Central memory CD4-positive, alpha-beta T cell (primary cell): ENCODE results near the gene CTTNBP2NL.
"Not testable (repeated sequence)": the region's sequence is repeated elsewhere in the genome, so short reads cannot be mapped to it uniquely, and the experiment has no call there.

ENCODE experiments used
- DNase-seq: peaks from one replicate; pipeline ENCODE4 v3.0.0; 2022

Gene CTTNBP2NL

GRCh38 chr1:112466078-112466660, 70.2 kb downstream of the CTTNBP2NL start:
- DNase-seq: peak; percentile 74

GRCh38 chr1:112470324-112470723, 74.3 kb downstream of the CTTNBP2NL start:
- not testable (repeated sequence) for DNase-seq

- DNase-seq: no peak
These were observed 75.0 kb downstream of the CTTNBP2NL start for GRCh38 chr1:112470966-112471365.

GRCh38 chr1:112472142-112472541, 76.1 kb downstream of the CTTNBP2NL start:
- no peak for DNase-seq

DNA sequence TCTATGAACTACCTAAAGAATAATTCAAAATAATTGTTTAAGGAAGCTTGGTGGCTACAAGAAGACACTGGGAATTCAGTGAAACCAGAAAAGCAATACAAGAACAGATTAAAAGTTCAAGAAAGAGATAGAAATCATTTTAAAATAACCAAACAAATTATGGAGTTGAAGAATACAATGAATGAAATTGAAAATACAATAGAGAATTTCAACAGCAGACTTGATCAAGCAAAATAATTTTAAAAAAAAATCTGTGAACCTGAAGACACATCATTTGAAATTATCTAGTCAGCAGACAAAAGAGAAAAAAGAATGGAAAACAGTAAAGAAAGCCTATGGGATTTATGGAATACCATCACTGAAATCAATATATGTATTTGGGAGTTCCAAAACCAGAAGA, 81.5 kb downstream of the CTTNBP2NL start:
- no peak for DNase-seq

DNA sequence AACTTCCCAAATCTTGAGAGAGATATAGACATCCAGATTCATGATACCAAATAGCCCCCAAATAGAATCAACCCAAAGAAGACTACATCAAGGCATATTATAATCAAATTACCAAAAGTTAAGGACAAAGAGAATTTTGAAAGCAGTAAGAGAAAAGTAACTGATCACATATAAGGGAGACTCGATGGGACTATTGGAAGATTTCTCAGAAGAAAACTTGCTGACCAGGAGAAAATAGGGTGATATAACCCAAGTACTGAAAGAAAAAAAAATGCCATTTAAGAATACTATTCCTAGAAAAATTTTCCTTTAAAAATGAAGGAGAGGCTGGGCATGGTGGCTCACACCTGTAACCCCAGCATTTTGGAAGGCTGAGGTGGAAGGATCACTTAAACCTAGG, 82.3 kb downstream of the CTTNBP2NL start:
- no peak for DNase-seq

- not testable (repeated sequence) for DNase-seq
These were observed 90.0 kb downstream of the CTTNBP2NL start for GRCh38 chr1:112486063-112486462.

- DNase-seq: not testable (repeated sequence)
These were observed 91.7 kb downstream of the CTTNBP2NL start for GRCh38 chr1:112487686-112488085.

DNA sequence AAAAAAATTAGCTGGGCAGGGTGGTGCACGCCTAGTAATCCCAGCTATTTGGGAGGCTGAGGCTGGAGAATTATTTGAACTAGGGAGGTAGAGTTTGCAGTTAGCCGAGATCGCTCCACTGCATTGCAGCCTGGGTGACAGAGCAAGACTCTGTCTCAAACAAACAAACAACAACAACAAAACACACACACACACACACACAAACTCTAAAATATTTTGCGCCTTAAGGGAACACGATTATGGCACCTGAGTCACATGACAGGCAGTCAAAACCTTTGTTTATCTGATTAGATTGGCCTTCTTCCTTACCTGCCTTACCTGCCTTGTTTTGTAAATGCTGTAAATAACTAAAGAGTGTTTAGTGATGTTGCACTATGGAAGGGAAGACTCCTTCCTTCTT, 92.1 kb downstream of the CTTNBP2NL start:
- no peak for DNase-seq

- no peak for DNase-seq
These were observed 96.1 kb downstream of the CTTNBP2NL start for GRCh38 chr1:112492076-112492475.

DNA sequence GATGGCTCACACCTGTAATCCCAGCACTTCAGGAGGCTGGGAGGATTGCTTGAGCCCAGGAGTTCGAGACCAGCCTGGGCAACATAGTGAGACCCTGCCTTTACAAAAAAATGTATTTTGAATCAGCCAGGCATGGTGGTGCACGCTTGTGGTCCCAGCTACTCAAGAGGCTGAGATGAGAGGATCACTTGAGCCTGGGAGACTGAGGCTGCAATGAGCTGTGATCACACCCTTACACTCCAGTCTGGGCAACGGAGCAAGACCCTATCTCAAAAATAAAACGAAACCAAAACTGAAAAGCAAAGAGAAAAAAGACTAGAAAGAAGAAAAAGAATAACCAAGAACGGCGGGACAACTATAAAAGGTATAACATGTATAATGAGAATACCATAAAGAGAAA, 97.3 kb downstream of the CTTNBP2NL start:
- DNase-seq: no peak

DNA sequence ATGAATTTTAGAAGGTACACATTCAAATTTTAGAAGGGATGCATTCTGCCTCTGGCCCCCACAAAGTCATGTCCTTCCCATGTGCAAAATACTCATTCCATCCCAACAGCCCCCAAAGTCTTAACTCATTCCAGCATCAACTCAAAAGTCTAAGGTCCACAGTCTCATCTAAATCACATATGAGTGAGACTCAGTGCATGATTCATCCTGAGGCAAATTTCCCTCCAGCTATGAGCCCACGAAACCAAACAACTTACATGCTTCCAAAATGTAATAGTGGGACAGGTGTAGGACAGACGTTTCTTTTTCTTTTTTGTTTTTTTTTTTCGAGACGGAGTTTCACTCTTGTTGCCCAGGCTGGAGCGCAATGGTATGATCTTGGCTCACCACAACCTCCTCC, 100.3 kb downstream of the CTTNBP2NL start:
- no peak for DNase-seq

- DNase-seq: peak; percentile 36
These were observed 106.0 kb downstream of the CTTNBP2NL start for GRCh38 chr1:112501810-112502641.

DNA sequence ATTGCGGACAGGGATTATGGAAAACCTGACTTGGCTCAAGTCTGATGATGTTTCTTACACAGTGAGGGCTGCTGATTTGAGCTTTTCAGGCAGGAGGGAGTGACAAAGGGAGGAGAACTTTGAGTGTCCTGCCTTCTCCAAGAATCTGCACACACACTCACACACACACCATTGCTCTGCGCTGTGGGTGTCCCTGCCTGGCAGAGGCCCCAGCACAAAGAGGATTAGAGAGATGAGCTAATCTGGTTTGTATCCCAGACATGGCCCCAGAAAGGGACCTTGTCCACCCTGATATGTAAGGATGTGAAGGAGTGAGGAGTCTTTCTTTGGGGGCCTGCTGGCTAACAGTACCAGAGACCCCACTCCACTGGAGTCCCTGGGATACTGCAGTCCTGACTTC, 106.8 kb downstream of the CTTNBP2NL start:
- DNase-seq: no peak

DNA sequence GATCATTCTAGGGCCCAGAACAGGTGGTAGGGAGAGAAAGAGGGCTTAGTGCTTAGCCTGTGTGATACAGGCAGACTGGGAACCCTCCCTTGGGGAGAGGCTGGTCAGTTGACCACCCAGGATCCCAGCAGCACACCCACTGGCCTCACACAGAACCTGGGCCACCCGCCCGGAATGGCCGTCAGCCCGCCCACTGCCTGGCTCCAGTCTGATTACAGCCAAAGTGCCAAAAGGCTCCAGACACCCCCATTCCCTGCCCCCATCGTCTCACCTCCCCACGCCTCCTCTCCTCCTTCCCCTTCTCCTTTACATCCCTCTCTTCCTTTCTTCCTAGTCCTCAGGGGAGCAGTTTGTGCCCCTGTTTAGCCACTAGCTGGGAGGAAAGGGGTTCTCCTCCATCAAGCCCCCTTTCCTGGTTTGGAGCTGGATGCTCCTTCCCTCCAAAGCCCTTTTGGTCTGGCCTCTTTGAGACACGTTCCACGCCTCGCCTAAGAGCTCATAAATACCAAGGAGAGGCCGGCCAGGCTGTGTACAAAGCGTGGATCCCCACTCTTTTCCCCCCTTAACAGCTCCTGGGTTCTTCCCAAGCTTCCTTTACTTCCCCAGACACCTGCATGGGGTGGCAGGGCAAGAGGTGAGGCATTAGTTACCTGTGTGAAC, 108.1 kb downstream of the CTTNBP2NL start:
- DNase-seq: no peak

DNA sequence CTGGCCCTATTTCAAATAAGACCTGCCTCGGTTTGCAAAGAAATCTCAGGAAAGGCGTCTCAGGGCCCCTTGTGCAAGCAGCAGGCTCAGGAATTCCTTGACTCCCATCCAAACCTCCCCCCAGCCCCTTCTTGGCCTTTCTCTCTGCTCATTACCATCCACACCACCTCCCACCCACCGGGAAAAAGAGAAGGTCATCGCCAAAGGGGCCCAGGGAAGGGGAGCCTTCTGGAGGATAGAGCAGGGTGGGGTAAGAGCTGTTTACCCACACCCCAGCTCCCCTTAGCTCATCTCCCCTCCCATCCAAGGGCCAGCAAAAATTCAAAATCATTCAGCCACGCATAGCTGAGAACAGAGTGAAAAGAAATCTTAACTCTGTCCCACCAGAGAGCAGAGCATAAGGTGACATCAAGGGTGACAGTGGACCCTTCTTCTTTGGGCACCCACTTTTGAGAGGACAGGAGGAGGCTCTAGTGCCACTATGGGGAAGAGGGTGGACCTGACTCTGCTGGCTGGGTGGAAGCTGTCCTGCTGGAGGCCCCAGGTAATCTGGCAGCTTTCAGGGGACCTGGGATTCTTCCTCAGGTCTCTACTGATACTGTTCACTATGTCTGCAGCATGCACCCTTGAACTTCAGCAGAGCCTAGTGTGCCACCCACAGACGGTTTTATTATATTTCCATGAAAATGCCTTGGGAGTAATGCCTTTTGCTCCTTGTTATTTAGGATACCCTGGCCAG, 108.8 kb downstream of the CTTNBP2NL start:
- no peak for DNase-seq

GRCh38 chr1:112505400-112505785, 109.4 kb downstream of the CTTNBP2NL start:
- no peak for DNase-seq

GRCh38 chr1:112505878-112506277, 109.9 kb downstream of the CTTNBP2NL start:
- DNase-seq: no peak

DNA sequence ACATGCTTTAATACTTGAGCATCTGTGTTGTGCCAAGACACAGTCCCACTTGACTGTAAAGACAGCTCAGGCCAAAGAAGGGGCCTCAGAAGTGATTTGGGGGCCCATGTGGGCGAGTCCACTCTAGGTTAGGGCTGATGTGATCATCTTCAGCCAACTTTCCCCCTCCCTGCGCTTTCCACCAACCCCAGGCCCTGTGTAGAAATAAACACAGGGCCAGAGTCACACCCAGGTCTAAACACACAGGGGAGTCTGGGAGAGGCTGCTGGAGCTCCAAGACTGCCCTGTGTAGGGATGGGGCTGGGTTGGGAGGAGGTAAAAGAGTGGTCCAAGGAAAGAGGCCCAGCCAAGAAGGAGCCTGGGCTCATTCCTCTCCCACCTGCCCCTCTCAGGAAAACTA, 110.3 kb downstream of the CTTNBP2NL start:
- no peak for DNase-seq

- no peak for DNase-seq
These were observed 110.7 kb downstream of the CTTNBP2NL start for GRCh38 chr1:112506731-112507130.

- DNase-seq: no peak
These were observed 111.3 kb downstream of the CTTNBP2NL start for GRCh38 chr1:112507336-112507735.

DNA sequence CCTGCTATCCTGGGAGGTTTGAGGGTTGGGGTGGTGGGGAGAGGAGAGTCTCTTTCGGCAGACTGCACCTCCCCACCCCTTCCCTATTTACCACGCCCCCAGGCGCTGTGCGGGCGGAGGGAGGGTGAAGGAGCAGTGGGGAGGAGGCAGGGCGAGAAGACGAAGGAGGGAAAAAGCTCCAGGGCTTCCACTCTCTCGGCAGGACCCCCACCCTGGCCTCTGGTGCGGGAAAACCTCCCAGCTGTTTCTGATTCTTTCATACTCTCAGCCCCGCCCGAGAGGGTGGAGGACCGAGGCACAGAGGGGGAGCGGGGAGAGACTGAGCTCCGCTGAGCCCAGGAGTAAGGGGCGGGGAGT, 111.9 kb downstream of the CTTNBP2NL start:
- DNase-seq: no peak

DNA sequence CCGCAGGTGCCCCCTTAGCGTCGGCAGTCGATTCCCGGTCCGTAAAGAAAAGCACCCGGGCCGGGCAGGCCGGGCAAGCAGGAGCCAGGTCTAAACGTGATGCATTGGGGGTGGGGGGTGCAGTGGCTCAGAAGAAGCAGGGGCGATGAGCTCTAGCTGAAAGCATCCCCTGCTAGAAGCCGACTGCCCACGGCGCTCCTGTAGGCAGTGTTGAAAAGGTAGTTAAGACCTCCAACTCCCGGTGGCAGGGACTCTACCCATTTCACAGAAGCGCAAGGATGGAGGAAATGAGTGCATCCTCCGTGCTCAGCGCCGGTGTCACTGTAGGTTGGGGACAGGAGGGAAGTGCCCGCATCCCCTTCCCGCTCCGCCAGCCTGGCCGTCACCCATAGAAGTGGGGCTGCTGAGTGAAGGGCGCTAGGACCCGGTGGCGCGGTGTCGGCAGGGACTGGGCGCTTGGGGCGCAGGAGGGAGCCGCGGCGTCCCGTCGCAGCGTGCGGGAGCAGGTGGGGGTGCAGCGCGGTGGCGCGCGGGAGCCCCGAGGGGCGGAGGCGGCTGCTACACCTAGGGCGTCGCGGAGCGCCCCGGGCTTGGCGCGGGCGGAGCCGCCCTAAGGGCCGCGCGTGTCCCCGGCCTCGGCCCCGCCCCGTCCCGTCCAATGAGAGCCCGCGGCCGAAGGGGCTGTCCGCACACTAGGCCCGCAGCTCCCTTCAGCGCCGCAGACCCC, 112.4 kb downstream of the CTTNBP2NL start, which contains the start of gene WNT2B:
Gene WNT2B (plus strand): TSS at position 688 of the 727 bp plus-strand sequence. CDS start 298 bp downstream, outside the sequence.
- DNase-seq: peak; percentile 59
